GM18505 (cell line): ENCODE results near the gene MAML3.

Experiments
- ATAC-seq: cut with Tn5 transposase; IDR thresholded peaks from one replicate; pipeline ENCODE4 v1.9.1; 2021; ENCODE audit not compliant: unreplicated experiment
- POLR2A ChIP-seq: IDR thresholded peaks from 4 replicates; pipeline ENCODE4 v1.6.1; 2011; ENCODE audit warnings: borderline replicate concordance; ENCODE audit not compliant: insufficient read depth, insufficient read length; ENCODE audit errors: extremely low read depth

The MAML3 gene

DNA sequence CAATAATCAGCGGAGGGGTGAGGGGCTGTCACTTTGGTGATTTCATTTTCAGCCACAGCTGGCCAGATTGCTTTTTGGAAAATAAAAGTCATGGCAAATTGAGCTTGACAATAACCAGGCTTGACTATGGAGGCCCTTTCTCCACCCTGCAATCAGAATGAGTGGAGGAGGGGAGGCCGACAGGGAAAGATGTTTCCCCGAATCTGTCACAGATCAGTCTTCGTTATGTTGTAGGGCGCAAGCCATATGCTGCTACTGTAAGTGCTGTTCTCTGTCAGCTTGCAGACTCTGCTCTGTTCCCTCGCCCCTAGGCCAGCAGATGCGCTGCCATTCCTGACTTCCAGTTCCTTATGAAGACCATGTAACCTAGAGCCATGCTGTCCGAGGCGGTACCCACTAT lies 374.3 kb downstream of the MAML3 start:
- TF ChIP-seq POLR2A = no peak
- no peak for ATAC-seq

DNA sequence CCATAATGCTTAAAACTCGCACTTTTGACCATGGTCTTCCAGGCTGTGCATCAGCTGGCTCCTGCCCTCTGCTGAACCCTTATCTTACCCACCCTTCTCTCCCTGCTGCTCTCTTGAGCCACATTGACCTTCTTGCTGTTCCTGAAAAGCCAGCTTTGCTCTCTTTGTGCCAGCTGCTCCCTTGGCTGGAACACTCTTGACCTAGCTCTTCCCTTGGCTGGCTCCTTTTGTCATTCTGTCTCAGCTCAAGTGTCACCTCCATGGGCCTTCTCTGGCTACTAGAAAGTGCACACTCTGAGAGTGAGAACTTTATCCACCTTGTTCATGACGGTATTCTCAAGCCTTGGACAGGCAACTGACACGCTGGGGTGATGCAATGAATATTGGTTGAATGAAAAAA lies 376.2 kb downstream of the MAML3 start:
- no peak for TF ChIP-seq POLR2A
- ATAC-seq = no peak

DNA sequence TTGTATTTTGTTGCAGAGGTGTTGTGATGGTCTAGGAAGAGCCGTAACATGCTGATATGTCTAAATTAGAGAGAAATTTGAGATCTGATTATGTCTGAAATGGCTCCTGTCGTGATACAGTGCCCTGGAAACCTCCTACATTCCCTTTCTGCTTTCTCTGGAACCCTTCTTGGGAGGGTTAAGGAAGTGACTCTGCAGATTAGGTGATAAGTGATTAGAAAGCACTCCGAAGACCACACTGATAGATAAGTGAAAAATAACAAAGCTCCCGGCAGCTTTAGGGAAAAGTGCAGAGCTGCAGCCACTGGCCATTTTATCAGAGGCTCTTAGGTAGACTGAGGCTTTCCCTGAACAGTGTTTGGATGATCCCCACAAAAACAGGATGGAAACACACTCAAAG lies 377.7 kb downstream of the MAML3 start:
- no peak for TF ChIP-seq POLR2A
- ATAC-seq = no peak

DNA sequence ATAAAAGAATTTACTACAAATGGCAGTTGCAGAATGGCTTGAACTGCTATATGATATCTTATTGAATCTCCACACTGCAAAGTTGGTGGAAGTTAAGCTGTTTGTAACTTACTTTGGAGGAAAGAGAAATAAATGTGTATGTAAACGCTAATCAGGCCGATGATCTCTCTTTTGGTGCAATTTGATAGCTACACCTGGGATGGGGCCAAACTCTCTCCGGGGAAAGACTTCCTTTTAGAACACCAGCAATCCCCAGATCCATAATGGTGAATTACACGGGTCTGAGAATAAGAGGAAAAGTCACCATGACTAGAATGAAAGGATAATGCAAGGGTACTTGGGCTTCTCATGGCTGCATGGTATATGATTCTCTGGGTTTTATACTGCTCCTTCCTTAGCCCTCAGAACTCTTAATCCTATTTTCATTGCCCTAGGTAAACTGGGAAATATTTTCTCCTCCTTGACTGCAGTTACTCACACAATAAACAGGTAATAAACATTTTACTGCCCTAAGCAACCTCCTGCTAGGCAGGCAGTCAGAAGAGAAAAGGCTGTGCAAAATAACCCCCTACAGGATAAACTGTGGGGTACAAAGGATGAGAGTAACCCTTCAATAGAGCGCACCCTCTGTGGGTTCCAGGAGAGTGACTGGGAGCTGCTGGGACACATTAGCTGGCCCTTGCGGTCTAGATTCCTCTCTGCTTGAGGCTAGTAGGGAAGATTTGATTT lies 379.1 kb downstream of the MAML3 start:
- ATAC-seq = no peak

DNA sequence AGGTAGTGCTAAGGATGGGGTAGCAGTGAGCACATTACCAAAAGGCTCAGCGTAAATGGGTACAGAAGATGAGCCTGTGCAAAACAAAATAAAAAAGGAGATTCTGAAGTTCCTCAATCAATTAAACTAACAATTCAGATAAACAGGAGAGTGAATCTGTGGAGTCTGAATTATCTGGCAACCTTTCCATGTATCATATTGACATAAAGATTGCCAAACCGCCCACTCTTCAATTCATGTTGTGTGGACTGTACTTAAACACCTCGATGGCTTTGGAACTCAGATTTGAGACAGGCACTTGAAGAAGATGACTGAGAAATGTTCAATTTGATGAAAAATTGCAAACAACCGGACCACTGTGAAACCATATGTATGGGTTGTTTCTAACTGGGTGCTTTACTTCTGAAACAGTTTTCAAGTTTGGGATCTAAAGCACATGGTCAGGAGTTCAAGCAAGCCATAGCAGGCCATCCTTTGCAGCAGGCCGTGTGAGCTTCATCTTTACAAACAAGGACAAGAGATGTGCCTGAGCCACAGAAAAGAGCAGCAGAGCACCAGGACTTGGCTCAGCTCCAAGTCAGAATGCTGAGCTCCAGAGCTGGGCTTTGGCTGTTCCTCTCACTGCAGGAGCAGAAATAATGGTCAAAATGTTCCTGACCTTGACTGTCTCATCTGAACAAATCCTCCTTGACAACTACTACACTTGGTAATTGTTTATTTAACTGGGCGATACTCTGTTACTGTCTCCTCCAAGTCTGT lies 380.2 kb downstream of the MAML3 start:
- no peak for TF ChIP-seq POLR2A
- no peak for ATAC-seq

More for the DNA sequence above, 379.1 kb downstream of the MAML3 start:
- no peak for TF ChIP-seq POLR2A

DNA sequence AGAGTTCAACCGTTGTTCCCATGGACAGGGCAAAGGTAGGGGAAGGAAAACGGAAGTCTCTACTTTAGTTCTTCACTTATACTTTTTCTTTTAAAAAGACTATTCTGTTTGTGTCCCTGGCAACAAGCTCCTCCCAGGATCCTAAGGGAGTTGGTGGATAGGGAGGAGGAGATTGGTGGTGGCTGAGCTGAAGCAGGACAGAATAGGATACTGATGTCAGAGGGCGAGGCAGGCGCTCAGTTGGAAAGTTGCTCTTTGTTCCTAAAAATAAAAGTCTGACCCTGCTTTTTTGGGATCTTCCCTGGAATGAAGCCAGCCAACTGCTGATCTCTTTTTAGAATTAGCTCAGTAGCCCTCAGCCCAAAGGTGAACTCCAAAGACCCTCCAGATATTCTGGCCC lies 383.6 kb downstream of the MAML3 start:
- TF ChIP-seq POLR2A = no peak
- ATAC-seq = no peak

DNA sequence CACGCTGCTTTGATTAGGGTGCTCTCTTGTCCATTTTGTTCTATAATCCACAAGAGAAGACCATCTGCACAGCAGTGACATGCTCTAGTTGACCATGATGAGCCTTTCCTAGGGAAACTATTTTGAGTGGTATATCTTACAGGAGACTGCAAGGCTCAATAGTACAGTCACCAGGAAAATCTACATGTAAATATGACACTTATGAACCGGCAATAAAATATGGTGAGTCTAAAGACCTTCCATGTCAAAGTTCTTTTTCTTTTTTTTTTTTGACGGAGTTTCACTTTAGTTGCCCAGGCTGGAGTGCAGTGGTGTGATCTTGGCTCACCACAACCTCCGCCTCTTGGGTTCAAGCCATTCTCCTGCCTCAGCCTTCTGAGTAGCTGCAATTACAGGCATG lies 384.6 kb downstream of the MAML3 start:
- TF ChIP-seq POLR2A = no peak
- no peak for ATAC-seq

DNA sequence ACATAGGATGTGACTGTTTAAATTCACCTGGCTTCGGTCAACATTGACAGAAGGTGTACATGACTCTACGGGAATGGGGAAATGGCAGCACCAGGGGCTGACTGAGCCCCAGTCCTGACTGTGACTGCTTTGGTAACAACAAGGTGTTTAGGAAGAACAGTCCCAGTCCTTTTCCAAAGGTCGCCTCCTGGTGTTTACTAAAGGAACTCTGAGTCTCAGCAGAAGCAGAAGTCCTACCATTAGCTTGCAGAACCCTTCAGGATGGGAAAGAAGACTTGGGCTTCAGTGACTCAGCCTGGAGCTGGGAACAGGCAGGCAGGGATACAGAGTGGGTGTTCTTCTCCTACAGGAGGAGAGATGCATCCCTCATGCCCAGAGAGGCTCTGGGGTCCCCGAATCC lies 385.1 kb downstream of the MAML3 start:
- no peak for ATAC-seq
- no peak for TF ChIP-seq POLR2A

DNA sequence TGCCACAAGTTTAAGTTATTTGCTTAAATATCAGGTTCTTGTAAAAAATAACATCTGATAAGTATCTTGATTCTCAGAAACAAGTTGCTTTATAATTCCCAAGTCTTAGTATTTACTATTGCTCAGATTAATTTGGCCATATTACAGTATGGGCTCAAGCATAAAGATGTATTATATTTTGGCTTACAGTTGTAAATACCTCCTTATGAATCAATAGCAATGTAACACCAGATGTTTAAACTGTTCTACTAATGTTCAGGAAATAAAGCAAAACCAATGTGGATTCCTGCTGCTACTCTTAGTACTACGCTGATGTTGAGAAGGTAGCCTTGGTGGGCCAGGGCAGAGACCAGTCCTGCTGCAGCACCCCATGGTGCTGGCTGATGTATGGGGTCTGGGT lies 385.6 kb downstream of the MAML3 start:
- TF ChIP-seq POLR2A = no peak
- ATAC-seq = no peak

DNA sequence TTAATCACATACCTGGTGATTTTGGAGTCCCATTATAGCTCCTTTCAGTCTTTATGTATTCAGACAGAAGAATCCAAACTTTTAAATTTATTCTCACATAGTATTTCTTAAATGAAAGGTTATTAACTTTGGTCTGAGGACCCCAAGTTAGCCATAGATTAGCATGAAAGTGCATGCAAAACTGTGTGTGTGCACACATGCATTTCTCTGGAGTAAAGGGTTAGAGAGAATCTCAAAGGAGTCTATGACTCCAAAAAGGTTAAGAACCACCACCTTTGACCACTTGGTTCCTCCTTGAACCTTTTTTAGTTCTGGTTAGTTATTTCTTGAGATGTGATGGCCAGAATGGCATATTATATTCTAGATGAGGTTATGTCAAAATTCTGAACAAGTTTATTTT lies 386.4 kb downstream of the MAML3 start:
- no peak for TF ChIP-seq POLR2A
- no peak for ATAC-seq

DNA sequence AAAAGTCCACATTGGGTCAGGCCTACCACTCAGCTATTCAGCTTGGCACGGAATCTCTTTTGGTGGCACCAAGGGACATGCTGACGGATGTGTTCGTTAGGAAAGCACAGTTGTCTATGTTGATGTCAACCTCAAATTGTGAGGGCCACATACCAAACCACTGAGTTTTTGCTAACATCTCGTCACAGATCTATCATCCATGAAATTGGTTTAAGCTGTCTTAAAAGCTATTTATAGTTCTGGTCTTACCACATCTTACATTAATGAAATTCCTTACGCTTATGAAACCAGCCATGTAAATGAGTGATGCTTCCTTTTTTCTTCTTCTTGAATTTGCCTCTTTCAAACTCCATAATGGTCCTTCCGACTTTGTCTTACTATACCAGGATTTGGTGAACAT lies 386.8 kb downstream of the MAML3 start:
- TF ChIP-seq POLR2A = no peak
- ATAC-seq = no peak

DNA sequence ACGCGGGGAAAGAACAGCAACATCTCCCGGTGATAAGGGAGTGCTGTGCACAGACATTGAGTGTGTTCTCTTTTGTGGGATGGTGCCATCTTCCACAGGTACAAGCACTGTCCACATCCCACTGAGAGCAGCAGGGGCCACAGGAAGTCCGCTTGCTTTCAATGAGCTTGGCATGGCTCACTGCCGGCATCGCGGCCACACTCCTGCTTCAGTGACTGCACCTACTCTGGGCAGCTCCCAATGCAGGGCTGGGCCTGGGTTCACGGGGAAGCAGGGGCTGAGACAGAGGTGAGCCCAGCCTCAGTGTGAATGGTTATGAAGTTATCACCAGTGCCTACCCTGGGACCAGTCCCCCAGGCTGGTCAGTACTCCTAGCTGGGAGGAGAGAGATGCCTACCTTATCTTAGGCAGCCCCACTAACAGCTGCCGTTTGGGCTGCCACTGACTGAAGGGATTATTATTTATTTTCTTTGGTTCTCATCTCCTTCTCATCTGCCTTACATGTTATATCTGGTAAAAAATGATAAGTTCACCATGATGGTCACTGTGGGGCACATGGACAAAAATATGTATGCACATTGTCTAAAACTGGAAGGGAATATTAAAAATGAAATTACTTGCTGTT lies 389.2 kb downstream of the MAML3 start:
- no peak for ATAC-seq
- no peak for TF ChIP-seq POLR2A

DNA sequence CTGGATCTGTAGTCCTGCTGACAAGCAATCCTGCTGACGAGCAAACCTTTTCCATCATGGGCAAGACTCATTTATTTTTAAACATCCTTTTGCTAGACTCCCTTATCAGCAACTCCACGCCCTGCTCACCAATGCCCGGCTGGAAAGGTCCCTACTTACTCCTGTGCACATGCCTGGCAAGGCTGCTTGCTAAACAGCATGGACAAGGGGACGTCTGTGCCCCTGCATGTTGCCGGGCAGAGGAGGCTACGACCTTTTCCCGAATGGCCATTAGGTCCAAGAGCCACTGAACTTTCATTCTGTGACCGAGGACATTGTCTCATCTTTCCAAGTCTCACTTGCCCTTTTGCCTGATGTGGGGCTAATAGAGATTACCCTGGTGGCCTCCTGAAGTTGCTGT lies 389.8 kb downstream of the MAML3 start:
- ATAC-seq = no peak
- no peak for TF ChIP-seq POLR2A

DNA sequence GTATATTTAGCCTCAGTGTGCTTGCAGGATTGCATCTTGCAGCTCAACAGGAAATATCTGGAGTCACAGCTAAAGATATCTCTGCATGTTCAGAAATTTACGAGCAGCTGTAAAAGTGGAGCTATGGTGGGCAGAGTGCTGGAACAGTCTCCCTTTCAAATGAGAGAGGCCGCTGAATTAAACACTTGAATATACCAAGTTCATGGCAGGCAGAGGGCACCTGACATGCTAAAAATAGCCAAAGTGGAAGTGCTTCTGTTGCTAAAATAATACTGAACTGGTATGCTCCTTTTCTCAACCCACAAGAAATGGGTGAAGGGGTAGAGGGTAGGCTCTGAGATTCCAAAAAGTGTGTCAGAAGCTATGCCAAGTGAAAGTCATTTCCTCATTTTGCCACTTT lies 390.3 kb downstream of the MAML3 start:
- no peak for ATAC-seq
- no peak for TF ChIP-seq POLR2A
